ENCODE measurements around the gene CYLD.

CYLD gene

DNA sequence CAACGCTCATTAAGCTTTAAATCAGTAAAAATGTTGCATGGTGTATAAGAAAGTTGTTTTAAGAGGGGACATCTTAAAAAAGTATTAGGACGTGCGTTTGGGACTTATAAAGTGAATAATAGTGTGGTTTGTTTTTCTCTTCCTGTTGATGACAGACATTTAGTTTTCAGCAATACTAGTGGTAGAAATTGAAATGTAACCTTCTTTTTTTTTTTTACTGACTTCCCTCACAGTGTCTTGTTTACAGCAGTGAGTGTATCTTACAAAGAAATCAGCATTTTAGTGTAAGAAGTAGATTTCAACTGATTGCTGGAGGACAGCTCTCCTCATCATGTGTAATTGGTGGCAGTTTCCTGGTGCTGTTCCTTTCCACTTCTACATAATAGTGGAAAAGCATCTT is 39.6 kb downstream of the CYLD start:
- no peak for DNase-seq (ENCODE audit: low read depth)

DNA sequence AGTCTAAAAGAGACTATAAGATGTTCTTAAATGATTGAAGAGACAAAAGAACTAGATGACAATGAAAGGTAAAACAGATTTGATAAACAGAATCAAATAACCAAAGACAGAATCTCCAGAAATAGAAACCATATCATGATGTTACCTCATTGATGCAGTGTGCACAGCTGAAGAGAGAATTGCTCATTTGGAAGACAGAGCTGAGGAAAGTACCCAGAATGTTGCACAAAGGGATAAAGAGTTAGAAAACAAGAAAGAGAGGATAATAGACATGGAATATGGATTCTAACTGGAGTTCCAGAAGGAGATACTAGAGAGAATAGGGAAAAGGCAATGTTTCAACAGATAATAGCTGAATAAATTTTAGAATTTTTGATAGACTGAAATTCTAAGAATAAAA is 47.9 kb downstream of the CYLD start:
- no peak for DNase-seq (ENCODE audit: low read depth)

DNA sequence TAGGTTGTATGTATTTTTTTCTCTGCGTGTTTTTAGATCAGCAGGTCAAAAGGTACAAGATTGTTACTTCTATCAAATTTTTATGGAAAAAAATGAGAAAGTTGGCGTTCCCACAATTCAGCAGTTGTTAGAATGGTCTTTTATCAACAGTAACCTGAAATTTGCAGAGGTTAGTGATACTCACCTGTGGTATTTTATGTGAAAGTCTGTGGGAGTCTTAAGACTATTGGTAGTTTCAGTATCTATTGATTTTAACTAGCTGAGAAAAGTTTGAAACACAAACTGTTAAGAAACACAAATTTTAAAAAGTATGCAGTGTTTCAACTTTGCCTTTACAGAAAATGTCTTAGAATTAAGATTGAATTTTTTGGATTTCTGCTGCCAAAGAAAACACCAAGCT is 49.6 kb downstream of the CYLD start:
- no peak for DNase-seq (ENCODE audit: low read depth)

DNA sequence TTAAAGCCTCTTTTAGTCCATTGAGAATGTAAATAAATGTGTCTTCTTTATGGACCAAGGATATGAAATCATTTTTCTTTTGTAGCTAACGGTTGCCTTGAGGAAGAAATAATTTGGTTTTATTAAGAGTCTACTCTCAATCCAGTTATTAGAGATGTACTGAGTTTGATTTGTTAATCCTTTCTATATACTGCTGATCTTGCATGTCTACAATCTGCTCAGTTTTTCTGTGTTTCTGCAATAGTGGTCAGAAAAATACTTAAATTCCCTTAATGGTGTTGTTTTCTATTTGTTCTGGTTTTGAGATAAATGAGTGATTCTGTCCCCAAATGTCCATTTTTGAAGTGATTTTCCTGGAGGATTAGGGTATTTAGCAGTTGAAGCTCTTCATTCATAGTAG is 54.9 kb downstream of the CYLD start:
- DNase-seq (ENCODE audit: low read depth) = no peak

DNA sequence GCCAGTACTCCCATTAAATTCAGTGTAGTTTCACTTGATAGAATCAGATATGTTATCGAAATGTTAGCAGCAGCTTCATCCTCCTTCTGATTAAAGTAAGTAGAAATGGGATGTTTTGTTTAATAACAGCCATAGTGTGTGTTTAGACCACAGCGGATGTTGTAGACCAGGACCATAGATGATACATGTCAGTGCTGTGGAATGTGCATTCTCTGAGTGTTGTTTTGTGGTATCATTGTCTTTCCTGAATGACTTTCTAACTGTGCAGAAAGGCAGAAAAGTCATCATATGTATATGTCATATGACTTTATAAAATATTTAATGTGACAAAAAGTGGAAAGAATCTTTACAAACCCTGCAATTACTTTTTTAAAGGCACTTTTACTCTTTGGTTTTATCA is 55.6 kb downstream of the CYLD start:
- DNase-seq (ENCODE audit: low read depth) = peak; percentile 11

GRCh38 chr16:50800074-50800473 is 58.2 kb downstream of the CYLD start:
- DNase-seq (ENCODE audit: low read depth) = no peak

GRCh38 chr16:50801036-50801435 is 59.1 kb downstream of the CYLD start:
- no peak for DNase-seq (ENCODE audit: low read depth)

DNA sequence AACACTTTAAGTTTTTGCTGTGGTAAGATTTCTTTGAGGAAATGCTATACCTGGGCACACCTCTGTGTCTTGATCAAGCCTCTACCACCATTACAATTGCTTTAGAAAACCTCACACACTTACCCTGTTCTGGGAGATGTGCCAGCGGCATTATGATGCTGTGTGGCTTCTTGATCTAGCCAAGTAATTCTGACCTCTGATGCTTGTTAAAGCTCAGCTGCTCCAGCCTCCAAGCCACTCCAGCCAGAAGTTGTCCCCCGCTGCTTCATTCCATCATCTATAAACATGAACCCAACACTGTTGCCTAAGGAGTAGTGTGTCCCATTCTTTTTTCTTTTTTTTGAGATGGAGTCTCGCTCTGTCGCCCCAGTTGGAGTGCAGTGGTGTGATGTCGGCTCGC is 60.1 kb downstream of the CYLD start:
- no peak for DNase-seq (ENCODE audit: low read depth)

DNA sequence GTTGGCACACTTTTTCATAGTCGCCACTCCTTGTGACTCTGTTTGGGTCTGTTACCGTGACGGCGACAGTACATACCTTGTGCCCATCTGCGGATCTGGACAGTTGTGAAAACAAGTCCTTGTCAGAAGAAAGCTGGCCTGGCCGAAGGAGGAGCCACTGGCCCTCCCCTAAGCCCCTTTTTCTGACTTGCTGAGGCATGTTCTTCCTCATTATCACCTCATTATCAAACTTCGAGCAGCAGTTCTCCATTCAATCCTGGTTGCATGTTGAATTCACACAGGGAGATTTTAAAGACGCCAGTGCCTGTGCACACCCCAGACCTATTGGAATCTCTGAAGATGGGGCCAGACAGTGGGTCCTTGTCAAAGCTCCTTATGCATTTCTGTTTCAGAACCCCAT is 61.1 kb downstream of the CYLD start:
- DNase-seq (ENCODE audit: low read depth) = no peak

DNA sequence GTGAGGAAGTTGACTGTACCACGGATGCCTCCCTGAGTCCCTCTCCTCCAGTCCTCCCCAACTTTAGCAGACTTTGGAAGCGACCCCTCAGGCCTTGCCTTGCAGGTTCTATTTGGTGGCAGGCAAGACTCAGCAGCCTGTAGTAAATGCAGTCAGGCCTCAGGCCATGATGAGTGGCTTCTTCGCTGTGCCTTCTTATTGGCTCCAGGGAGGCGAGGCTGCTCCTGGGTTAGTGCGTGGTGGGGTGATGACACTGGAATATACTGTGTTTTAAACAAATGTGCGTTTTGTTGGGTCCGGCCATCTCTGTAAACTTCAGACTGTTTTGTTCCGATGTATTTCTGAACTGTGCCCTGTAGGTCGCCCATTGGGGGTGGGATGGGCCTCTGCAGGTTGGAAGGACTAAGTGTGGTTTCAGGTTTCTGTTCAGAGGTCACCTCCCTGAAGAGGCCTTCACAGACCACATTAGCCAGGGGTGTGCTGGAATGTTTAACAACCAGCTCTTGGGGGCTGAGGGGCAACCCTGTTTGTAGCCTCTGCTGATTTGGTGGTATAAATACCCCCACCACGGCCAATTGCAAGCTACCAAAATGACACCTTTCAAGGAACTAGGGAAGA is 62.5 kb downstream of the CYLD start:
- DNase-seq (ENCODE audit: low read depth) = no peak

- peak; percentile 83 for DNase-seq (ENCODE audit: low read depth)
Observed at GRCh38 chr16:50806099-50807062, 64.5 kb downstream of the CYLD start.

GRCh38 chr16:50808929-50809538 is 67.1 kb downstream of the CYLD start:
- no peak for DNase-seq (ENCODE audit: low read depth)

GRCh38 chr16:50809561-50809960 is 67.7 kb downstream of the CYLD start:
- DNase-seq (ENCODE audit: low read depth) = no peak

- DNase-seq (ENCODE audit: low read depth) = no peak
Observed at GRCh38 chr16:50810241-50810965, 68.5 kb downstream of the CYLD start.

GRCh38 chr16:50812046-50812445 is 70.2 kb downstream of the CYLD start:
- DNase-seq (ENCODE audit: low read depth) = no peak

GRCh38 chr16:50812876-50813466 is 71.1 kb downstream of the CYLD start:
- no peak for DNase-seq (ENCODE audit: low read depth)

DNA sequence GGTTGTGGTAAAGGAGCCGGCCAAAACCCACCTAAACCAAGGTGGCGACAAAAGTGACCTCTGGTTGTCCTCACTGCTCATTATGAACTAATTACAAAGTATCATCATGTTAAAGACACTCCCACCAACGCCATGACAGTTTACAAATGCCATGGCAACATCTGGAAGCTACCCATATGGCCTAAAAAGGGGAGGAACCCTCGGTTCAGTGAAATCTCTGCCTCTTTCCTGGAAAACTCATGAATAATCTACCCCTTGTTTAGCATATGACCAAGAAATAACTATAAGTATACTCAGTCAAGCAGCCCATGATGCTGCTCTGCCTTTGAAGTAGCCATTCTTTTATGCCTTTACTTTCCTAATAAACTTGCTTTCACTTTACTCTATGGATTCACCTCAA is 72.2 kb downstream of the CYLD start:
- DNase-seq (ENCODE audit: low read depth) = no peak

DNA sequence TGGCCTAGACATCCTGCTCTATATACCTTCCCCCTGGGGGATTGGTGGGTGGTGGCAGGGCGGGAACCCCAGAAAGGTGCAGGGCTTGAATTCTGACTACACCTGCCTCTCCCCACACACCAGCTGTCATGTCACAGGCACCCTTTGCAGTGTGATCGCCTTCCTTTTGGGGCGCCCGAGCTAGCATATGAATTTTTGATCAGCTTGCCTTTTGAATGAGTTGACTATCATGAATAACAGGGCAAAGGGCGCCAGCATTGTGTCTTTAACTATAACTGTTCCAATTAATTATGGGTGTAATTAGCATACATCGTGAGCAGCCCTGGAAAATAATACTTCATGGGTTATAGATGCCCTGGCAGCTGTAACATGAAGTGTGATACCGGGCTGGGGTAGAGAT is 72.7 kb downstream of the CYLD start:
- no peak for DNase-seq (ENCODE audit: low read depth)

- no peak for DNase-seq (ENCODE audit: low read depth)
Observed at GRCh38 chr16:50815382-50815781, 73.5 kb downstream of the CYLD start.

GRCh38 chr16:50816901-50817555 is 75.1 kb downstream of the CYLD start:
- DNase-seq (ENCODE audit: low read depth) = no peak

DNA sequence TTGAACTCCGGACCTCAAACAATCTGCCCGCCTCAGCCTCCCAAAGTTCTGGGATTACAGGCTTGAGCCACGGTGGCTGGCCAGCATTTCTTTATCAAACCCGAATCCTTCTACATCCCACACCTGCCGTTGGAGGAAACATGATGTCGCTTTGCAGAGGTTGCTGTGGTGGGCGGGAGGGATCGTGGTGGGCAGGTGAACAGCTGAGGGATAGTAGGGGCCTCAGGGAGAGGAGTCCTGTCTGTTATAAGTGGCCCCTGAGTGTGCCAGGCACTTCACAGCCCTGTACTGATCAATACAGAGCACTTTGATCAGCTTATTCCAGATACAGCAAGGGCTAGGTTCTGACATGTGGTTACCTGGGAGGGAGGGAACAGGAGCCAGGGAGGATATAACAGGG is 76.5 kb downstream of the CYLD start:
- DNase-seq (ENCODE audit: low read depth) = no peak

DNA sequence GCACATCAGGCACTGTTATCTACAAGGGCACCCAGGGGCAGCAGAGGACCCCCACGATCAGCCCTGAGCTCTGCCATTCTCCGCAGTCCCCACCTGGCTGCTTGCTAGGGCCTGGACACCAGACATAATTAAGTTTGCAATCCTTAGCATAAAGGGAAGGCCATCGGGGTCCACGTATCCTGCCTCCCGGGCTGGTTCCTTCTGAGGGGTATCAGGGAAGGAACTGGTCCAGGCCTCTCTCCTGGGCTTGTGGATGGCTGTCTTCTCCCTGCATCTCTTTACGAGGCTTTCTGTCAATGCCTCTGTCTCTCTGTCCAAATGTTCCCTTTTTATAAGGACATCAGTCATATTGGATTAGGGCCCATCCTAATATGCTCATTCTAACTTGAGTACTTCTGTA is 77.8 kb downstream of the CYLD start:
- no peak for DNase-seq (ENCODE audit: low read depth)

Data from amniotic epithelial cell (primary cell).